Measurements from ENCODE around the gene RAB3GAP2.

- no peak for TF ChIP-seq POLR2AphosphoS5 (IDR thresholded peaks at IDR 0.05; ENCODE audit: low read depth, low read length)
- no peak for TF ChIP-seq POLR2A (IDR thresholded peaks at IDR 0.05; ENCODE audit: low read depth, low read length)
- TF ChIP-seq POU2F2 (IDR thresholded peaks at IDR 0.05; ENCODE audit: low read depth, low read length): no peak
- no peak for TF ChIP-seq TAF1 (IDR thresholded peaks at IDR 0.05; ENCODE audit: low read depth, low read length)
These were observed 68.4 kb downstream of the RAB3GAP2 start for GRCh38 chr1:220203816-220204215.
